Measurements from ENCODE around the gene DDX51. TPM values are rescaled to one million over a fixed set of nuclear protein-coding genes. Genes with fewer than 3 reads are reported as not detected.

Gene DDX51
- total and polyA plus RNA-seq, 2 donors: 6.5 to 17.4 TPM

- no peak overlapping the region for H3K27ac ChIP-seq (ENCODE audit: low read depth)
- H3K4me3 ChIP-seq (ENCODE audit: low read depth, low read length): no peak overlapping the region
- WGBS: 96% methylated on average over 12 of the region's 12 CpGs
- DNase-seq (ENCODE audit: extremely low spot score): no peak
- H3K36me3 ChIP-seq (ENCODE audit: insufficient read depth): peaks cover 6% of the 10 kb centered on the region
- H3K4me1 ChIP-seq (ENCODE audit: insufficient read depth): no peaks in the 10 kb centered on the region
Observed at GRCh38 chr12:132125736-132126135, 18.4 kb downstream of the DDX51 start.

- no peak overlapping the region for H3K4me3 ChIP-seq (ENCODE audit: low read depth, low read length)
- DNase-seq (ENCODE audit: extremely low spot score): no peak
- no peak overlapping the region for H3K27ac ChIP-seq (ENCODE audit: low read depth)
- WGBS: 85% methylated on average over 19 of the region's 19 CpGs
- no peaks in the 10 kb centered on the region for H3K4me1 ChIP-seq (ENCODE audit: insufficient read depth)
- H3K36me3 ChIP-seq (ENCODE audit: insufficient read depth): peaks cover 6% of the 10 kb centered on the region
Observed at GRCh38 chr12:132124766-132125425, 19.2 kb downstream of the DDX51 start.

DNA sequence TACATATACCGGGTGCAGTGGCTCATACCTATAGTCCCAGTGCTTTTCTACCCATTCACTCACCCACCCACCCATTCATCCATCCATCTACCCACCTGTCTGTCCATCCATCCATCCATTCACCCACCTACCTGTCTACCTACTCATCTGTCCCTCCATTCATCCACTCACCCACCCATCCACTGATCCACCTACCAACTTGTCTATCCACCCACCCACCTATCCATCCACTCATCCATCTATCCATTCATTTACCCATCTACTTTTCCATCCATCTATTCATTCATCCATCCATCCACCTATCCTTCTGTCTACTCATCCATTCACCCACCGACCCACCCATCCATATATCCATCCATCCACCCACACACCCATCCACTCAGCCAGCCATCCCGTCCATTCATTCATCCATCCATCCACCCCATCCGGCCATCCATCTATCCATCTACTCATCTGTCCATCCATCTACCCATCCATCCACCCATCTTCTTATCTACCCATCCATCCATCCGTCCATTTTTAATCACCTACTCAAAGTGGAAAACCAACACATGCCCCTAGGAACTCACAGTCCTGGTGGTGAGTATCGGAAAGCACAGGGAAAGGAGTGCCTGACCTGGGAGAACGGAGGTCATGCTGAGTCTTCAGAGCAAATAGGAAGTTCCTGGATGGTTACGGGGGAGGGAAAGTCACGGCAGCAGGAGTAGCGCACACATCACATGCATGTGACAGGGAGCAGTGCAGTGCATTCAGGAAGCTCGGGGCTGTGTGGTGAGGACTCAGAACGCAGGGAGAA is 20.0 kb downstream of the DDX51 start:
- 88% methylated on average over 12 of the region's 12 CpGs for WGBS
- DNase-seq (ENCODE audit: extremely low spot score): no peak
- no peaks in the 10 kb centered on the region for H3K4me1 ChIP-seq (ENCODE audit: insufficient read depth)
- H3K4me3 ChIP-seq (ENCODE audit: low read depth, low read length): no peak overlapping the region
- no peak overlapping the region for H3K27ac ChIP-seq (ENCODE audit: low read depth)
- H3K36me3 ChIP-seq (ENCODE audit: insufficient read depth): peaks cover 6% of the 10 kb centered on the region

- Histone ChIP-seq H3K4me1 (ENCODE audit: insufficient read depth) (no peaks in the 10 kb centered on the region), H3K36me3 (ENCODE audit: insufficient read depth) (peaks cover 2% of the 10 kb centered on the region), H3K4me3 (ENCODE audit: low read depth, low read length) (no peak overlapping the region), H3K27ac (ENCODE audit: low read depth) (no peak overlapping the region)
- DNase-seq (ENCODE audit: extremely low spot score): no peak
- 85% methylated on average over 14 of the region's 14 CpGs for WGBS
Observed at GRCh38 chr12:132121283-132121682, 22.8 kb downstream of the DDX51 start.

- Histone ChIP-seq H3K4me3 (ENCODE audit: low read depth, low read length) (no peak overlapping the region), H3K27ac (ENCODE audit: low read depth) (no peak overlapping the region), H3K4me1 (ENCODE audit: insufficient read depth) (no peaks in the 10 kb centered on the region), H3K36me3 (ENCODE audit: insufficient read depth) (no peaks in the 10 kb centered on the region)
- DNase-seq (ENCODE audit: extremely low spot score): no peak
- 89% methylated on average over 22 of the region's 22 CpGs for WGBS
Observed at GRCh38 chr12:132118876-132119275, 25.2 kb downstream of the DDX51 start.

DNA sequence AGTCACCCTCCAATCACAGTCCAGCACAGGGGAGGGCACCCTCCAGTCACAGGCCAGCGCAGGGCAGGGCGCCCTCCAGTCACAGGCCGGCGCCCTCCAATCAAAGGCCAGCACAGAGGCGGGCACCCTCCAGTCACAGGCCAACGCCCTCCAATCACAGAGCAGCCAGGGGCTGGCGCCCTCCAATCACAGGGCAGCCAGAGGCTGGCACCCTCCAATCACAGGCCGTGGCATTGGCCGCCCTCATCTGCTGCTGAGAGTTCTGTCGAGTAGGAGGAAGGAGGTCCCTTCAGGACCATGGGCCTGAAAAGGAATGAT is 26.6 kb downstream of the DDX51 start:
- no peak overlapping the region for H3K4me3 ChIP-seq (ENCODE audit: low read depth, low read length)
- no peak for DNase-seq (ENCODE audit: extremely low spot score)
- WGBS: 92% methylated on average over 10 of the region's 10 CpGs
- H3K27ac ChIP-seq (ENCODE audit: low read depth): no peak overlapping the region
- no peaks in the 10 kb centered on the region for H3K36me3 ChIP-seq (ENCODE audit: insufficient read depth)
- H3K4me1 ChIP-seq (ENCODE audit: insufficient read depth): no peaks in the 10 kb centered on the region

DNA sequence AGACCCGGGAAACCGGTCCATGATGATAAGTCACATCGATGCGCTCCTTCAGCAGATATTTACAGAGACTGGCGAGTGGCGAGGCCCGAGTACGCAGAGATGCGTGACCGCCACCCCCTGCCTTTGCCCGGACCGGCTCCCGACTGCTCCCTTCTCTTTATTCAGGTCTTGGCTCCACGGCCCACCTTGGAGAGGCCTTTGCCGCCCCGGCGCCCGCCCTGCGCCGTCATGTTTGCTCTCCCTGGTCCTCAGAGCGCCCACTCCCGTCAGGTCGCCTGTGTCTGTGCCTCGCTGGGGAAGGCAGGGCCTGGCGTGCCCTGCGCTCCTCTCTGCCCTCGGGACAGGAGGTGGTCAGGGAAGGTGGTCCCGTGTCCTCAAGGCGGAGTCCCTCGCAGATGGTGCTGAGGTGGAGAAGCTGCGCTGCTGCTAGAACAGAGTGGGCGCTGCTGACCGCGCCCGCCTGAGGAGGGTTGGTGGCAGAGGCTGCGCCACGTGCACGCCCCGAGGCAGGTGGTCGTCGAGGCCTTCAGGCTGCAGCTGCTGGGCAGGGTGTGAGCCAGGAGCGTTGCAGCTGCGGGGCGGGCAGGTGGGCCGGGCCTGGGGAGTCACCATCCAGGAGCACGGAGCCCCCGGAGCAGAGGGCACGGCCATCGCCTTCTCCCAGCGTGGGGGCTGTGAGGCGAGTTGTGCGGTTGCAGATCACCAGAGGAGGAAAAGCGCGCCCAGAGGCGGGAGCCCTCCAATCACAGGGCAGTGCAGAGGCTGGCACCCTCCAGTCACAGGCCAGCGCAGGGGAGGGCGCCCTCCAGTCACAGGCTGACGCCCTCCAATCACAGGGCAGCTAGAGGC is 27.2 kb downstream of the DDX51 start:
- DNase-seq (ENCODE audit: extremely low spot score): no peak
- H3K4me3 ChIP-seq (ENCODE audit: low read depth, low read length): no peak overlapping the region
- no peaks in the 10 kb centered on the region for H3K4me1 ChIP-seq (ENCODE audit: insufficient read depth)
- no peak overlapping the region for H3K27ac ChIP-seq (ENCODE audit: low read depth)
- WGBS: 97% methylated on average over 58 of the region's 58 CpGs
- no peaks in the 10 kb centered on the region for H3K36me3 ChIP-seq (ENCODE audit: insufficient read depth)

- DNase-seq (ENCODE audit: extremely low spot score): no peak
- Histone ChIP-seq H3K36me3 (ENCODE audit: insufficient read depth) (no peaks in the 10 kb centered on the region), H3K4me1 (ENCODE audit: insufficient read depth) (no peaks in the 10 kb centered on the region), H3K27ac (ENCODE audit: low read depth) (no peak overlapping the region), H3K4me3 (ENCODE audit: low read depth, low read length) (no peak overlapping the region)
- WGBS: 91% methylated on average over 9 of the region's 9 CpGs
Observed at GRCh38 chr12:132115500-132115899, 28.6 kb downstream of the DDX51 start.

GRCh38 chr12:132114667-132115066 is 29.5 kb downstream of the DDX51 start:
- no peak for DNase-seq (ENCODE audit: extremely low spot score)
- WGBS: 94% methylated on average over 6 of the region's 6 CpGs
- Histone ChIP-seq H3K27ac (ENCODE audit: low read depth) (no peak overlapping the region), H3K36me3 (ENCODE audit: insufficient read depth) (no peaks in the 10 kb centered on the region), H3K4me1 (ENCODE audit: insufficient read depth) (no peaks in the 10 kb centered on the region), H3K4me3 (ENCODE audit: low read depth, low read length) (no peak overlapping the region)

GRCh38 chr12:132111654-132112304 is 32.3 kb downstream of the DDX51 start:
- no peak for DNase-seq (ENCODE audit: extremely low spot score)
- WGBS: 79% methylated on average over 19 of the region's 19 CpGs
- Histone ChIP-seq H3K4me3 (ENCODE audit: low read depth, low read length) (no peak overlapping the region), H3K27ac (ENCODE audit: low read depth) (no peak overlapping the region), H3K4me1 (ENCODE audit: insufficient read depth) (no peaks in the 10 kb centered on the region), H3K36me3 (ENCODE audit: insufficient read depth) (no peaks in the 10 kb centered on the region)

DNA sequence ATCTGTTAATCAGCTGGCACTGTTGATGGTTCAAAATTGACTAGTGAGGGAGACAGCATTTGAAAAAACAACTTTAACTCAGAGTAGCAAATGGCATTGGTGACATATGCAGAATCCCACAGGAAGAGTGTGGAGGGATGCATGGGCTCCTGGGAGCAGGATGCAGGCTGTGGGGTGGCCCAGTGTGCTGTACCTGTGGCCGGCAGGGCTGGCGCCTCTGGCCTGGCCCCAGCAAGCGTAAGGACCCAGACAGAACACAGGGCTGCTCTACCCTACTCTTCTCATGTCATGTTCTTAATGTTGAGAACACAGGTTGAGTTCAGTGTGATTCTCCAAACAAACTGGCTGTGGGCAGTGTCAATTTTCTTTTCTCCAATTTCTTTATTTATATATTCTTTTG is 33.4 kb downstream of the DDX51 start:
- 79% methylated on average over 3 of the region's 3 CpGs for WGBS
- Histone ChIP-seq H3K4me1 (ENCODE audit: insufficient read depth) (no peaks in the 10 kb centered on the region), H3K27ac (ENCODE audit: low read depth) (no peak overlapping the region), H3K36me3 (ENCODE audit: insufficient read depth) (no peaks in the 10 kb centered on the region), H3K4me3 (ENCODE audit: low read depth, low read length) (no peak overlapping the region)
- no peak for DNase-seq (ENCODE audit: extremely low spot score)

DNA sequence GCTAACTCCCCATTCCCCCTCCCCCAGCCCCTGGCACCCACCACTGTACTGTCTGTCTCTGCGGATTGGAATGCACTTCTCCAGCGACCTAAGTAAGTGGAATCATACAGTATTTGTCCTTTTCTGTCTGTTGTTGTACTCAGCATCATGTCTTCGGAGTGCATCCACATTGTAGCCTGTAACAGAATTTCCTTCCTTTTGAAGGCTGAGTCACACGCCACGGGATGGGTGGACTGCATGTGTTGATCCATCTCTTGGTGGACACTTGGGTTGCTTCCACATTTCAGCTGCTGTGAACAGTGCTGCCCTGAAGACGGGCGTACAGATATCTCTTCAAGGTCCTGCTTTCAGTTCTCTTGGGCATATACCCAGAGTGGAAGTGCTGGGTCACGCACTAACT is 34.4 kb downstream of the DDX51 start:
- Histone ChIP-seq H3K4me3 (ENCODE audit: low read depth, low read length) (no peak overlapping the region), H3K27ac (ENCODE audit: low read depth) (no peak overlapping the region), H3K4me1 (ENCODE audit: insufficient read depth) (no peaks in the 10 kb centered on the region), H3K36me3 (ENCODE audit: insufficient read depth) (no peaks in the 10 kb centered on the region)
- 83% methylated on average over 8 of the region's 8 CpGs for WGBS
- DNase-seq (ENCODE audit: extremely low spot score): no peak

GRCh38 chr12:132108211-132108832 is 35.8 kb downstream of the DDX51 start:
- no peak overlapping the region for H3K27ac ChIP-seq (ENCODE audit: low read depth)
- H3K36me3 ChIP-seq (ENCODE audit: insufficient read depth): no peaks in the 10 kb centered on the region
- H3K4me1 ChIP-seq (ENCODE audit: insufficient read depth): no peaks in the 10 kb centered on the region
- no peak overlapping the region for H3K4me3 ChIP-seq (ENCODE audit: low read depth, low read length)
- no peak for DNase-seq (ENCODE audit: extremely low spot score)
- WGBS: 77% methylated on average over 16 of the region's 16 CpGs

Data from urinary bladder (tissue), 4 donors.